H1 (cell line): ENCODE measurements around the gene CCDC106. TPM values are rescaled to one million over a fixed set of nuclear protein-coding genes. Genes with fewer than 3 reads are reported as not detected.

Source experiments
- BCL11A ChIP-seq, 2 experiments: IDR thresholded peaks; one replicate each; pipeline ENCODE4 v1.6.1; 2011; ENCODE audit warnings: low read depth in 2 of 2, low read length in 2 of 2, mild to moderate bottlenecking in 2 of 2
- EZH2 ChIP-seq: fragments of 200-600 bp; sonication (generic); IDR thresholded peaks from 2 replicates; pipeline ENCODE4 v1.7.1; 2012; ENCODE audit warnings: low read depth, mild to moderate bottlenecking, moderate library complexity, low read length, inconsistent platforms; ENCODE audit not compliant: severe bottlenecking
- USF2 ChIP-seq: IDR thresholded peaks from 2 replicates; pipeline ENCODE4 v1.6.1; 2011; ENCODE audit warnings: low read length, improper control_type of control experiment
- polyA plus RNA-seq, 7 experiments: library from polyadenylated mRNA; depleted of rRNA in 3 of 7; stranded (reverse) in 5 of 7; unstranded in 2 of 7; fragments of >200 nt in 5 of 7; fragments of 200-250 nt in 2 of 7; gene quantifications; 1 replicate in 5 of 7; 2 replicates in 1 of 7; 4 replicates in 1 of 7; pipeline versions ENCODE4 v1.2.1 to v1.2.3, GENCODE V29; 2011 to 2013; ENCODE audit warnings: missing spikeins in 2 of 7, mixed read lengths in 2 of 7
- total RNA-seq: library from RNA; stranded (reverse); fragmentation: NEBNext Ultra II Directional; extraction: Animal tissue kit (Norgen Biotek cat#: 25700); gene quantifications from 2 replicates; pipeline ENCODE4 v1.2.1, GENCODE V29; 2021
- TF ChIP-seq, protein P1 (sequence below): fragments of 300-600 bp; sonication (generic); IDR thresholded peaks from 2 replicates; pipeline ENCODE4 v1.7.1; 2012; ENCODE audit warnings: low read length, moderate library complexity, mild to moderate bottlenecking, inconsistent platforms; ENCODE audit not compliant: insufficient replicate concordance
- TF ChIP-seq, protein P2 (sequence below): IDR thresholded peaks from 2 replicates; pipeline ENCODE4 v1.6.1; 2012; ENCODE audit warnings: low read length, inconsistent platforms

Gene CCDC106
- total and polyA plus RNA-seq, 2 of the 8 experiments (the other 6 are each of a cell fraction or from before 2014, with no cell fraction given): 12.0 to 20.1 TPM

- TF ChIP-seq, protein P1, sequence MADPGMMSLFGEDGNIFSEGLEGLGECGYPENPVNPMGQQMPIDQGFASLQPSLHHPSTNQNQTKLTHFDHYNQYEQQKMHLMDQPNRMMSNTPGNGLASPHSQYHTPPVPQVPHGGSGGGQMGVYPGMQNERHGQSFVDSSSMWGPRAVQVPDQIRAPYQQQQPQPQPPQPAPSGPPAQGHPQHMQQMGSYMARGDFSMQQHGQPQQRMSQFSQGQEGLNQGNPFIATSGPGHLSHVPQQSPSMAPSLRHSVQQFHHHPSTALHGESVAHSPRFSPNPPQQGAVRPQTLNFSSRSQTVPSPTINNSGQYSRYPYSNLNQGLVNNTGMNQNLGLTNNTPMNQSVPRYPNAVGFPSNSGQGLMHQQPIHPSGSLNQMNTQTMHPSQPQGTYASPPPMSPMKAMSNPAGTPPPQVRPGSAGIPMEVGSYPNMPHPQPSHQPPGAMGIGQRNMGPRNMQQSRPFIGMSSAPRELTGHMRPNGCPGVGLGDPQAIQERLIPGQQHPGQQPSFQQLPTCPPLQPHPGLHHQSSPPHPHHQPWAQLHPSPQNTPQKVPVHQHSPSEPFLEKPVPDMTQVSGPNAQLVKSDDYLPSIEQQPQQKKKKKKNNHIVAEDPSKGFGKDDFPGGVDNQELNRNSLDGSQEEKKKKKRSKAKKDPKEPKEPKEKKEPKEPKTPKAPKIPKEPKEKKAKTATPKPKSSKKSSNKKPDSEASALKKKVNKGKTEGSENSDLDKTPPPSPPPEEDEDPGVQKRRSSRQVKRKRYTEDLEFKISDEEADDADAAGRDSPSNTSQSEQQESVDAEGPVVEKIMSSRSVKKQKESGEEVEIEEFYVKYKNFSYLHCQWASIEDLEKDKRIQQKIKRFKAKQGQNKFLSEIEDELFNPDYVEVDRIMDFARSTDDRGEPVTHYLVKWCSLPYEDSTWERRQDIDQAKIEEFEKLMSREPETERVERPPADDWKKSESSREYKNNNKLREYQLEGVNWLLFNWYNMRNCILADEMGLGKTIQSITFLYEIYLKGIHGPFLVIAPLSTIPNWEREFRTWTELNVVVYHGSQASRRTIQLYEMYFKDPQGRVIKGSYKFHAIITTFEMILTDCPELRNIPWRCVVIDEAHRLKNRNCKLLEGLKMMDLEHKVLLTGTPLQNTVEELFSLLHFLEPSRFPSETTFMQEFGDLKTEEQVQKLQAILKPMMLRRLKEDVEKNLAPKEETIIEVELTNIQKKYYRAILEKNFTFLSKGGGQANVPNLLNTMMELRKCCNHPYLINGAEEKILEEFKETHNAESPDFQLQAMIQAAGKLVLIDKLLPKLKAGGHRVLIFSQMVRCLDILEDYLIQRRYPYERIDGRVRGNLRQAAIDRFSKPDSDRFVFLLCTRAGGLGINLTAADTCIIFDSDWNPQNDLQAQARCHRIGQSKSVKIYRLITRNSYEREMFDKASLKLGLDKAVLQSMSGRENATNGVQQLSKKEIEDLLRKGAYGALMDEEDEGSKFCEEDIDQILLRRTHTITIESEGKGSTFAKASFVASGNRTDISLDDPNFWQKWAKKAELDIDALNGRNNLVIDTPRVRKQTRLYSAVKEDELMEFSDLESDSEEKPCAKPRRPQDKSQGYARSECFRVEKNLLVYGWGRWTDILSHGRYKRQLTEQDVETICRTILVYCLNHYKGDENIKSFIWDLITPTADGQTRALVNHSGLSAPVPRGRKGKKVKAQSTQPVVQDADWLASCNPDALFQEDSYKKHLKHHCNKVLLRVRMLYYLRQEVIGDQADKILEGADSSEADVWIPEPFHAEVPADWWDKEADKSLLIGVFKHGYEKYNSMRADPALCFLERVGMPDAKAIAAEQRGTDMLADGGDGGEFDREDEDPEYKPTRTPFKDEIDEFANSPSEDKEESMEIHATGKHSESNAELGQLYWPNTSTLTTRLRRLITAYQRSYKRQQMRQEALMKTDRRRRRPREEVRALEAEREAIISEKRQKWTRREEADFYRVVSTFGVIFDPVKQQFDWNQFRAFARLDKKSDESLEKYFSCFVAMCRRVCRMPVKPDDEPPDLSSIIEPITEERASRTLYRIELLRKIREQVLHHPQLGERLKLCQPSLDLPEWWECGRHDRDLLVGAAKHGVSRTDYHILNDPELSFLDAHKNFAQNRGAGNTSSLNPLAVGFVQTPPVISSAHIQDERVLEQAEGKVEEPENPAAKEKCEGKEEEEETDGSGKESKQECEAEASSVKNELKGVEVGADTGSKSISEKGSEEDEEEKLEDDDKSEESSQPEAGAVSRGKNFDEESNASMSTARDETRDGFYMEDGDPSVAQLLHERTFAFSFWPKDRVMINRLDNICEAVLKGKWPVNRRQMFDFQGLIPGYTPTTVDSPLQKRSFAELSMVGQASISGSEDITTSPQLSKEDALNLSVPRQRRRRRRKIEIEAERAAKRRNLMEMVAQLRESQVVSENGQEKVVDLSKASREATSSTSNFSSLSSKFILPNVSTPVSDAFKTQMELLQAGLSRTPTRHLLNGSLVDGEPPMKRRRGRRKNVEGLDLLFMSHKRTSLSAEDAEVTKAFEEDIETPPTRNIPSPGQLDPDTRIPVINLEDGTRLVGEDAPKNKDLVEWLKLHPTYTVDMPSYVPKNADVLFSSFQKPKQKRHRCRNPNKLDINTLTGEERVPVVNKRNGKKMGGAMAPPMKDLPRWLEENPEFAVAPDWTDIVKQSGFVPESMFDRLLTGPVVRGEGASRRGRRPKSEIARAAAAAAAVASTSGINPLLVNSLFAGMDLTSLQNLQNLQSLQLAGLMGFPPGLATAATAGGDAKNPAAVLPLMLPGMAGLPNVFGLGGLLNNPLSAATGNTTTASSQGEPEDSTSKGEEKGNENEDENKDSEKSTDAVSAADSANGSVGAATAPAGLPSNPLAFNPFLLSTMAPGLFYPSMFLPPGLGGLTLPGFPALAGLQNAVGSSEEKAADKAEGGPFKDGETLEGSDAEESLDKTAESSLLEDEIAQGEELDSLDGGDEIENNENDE: no peak
- TF ChIP-seq EZH2: no peak
- TF ChIP-seq, protein P2, sequence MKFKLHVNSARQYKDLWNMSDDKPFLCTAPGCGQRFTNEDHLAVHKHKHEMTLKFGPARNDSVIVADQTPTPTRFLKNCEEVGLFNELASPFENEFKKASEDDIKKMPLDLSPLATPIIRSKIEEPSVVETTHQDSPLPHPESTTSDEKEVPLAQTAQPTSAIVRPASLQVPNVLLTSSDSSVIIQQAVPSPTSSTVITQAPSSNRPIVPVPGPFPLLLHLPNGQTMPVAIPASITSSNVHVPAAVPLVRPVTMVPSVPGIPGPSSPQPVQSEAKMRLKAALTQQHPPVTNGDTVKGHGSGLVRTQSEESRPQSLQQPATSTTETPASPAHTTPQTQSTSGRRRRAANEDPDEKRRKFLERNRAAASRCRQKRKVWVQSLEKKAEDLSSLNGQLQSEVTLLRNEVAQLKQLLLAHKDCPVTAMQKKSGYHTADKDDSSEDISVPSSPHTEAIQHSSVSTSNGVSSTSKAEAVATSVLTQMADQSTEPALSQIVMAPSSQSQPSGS: no peak
- TF ChIP-seq BCL11A (IDR thresholded peaks at IDR 0.05; ENCODE audit: low read depth in 2 of 2, low read length in 2 of 2): no peak
- TF ChIP-seq USF2: no peak
Observed at GRCh38 chr19:55637534-55637933, 10.5 kb upstream of the CCDC106 start (continued).
